Subcutaneous adipose tissue (tissue), 4 donors: ENCODE measurements around the gene C1QL4. TPM values are rescaled to one million over a fixed set of nuclear protein-coding genes. Genes with fewer than 3 reads are reported as not detected.

Experiments
- CTCF ChIP-seq: fragments of 450-650 bp; IDR thresholded peaks from one replicate; pipeline ENCODE4 v1.5.1; 2016; ENCODE audit warnings: low read depth, mild to moderate bottlenecking, control low read depth, antibody characterized with exemption, moderate library complexity
- total RNA-seq, 4 donors: library from RNA; depleted of rRNA; stranded (reverse); fragments of >200 nt; gene quantifications; one replicate each; pipeline ENCODE4 v1.1.0, GENCODE V29; 2016

Gene C1QL4
- total RNA-seq, 4 donors from 2014 or later: not detected

DNA sequence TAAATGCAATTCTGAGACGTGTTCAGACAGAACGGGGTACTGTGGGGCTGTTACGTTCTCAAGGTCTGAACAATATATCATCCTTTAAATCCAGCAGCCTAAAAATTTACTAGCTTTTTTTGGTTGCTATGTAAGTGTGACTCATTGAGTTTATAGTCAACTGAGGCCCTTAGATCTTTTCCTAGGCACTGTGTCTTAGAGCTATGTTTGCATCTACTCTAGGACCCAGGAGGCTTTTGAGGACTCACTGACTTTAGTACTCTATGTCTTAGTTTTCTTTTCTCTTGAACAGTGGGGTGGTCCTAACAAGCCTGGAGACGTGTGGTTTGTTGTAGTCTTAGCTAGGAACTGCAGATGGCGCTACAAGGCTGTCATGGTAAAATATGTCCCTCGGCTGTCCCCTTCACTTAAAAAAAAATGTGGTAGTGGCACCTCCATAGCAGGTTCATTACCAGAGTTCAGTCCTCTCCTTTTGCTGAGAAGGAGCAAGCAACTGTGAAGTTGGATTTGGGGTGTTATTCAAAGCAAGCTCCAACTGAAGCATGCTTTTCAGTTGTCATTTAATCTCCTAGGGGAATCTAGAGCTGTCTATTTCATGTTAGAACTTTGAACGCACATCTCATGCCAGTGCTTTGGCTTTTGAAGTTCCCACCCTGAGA, 21.6 kb upstream of the C1QL4 start:
- TF ChIP-seq CTCF: no peak

- TF ChIP-seq CTCF: no peak
These were observed 20.2 kb upstream of the C1QL4 start for GRCh38 chr12:49357103-49357678.

- no peak for TF ChIP-seq CTCF
These were observed 18.9 kb upstream of the C1QL4 start for GRCh38 chr12:49355913-49356312.

GRCh38 chr12:49352351-49352750, 15.4 kb upstream of the C1QL4 start:
- TF ChIP-seq CTCF: no peak

DNA sequence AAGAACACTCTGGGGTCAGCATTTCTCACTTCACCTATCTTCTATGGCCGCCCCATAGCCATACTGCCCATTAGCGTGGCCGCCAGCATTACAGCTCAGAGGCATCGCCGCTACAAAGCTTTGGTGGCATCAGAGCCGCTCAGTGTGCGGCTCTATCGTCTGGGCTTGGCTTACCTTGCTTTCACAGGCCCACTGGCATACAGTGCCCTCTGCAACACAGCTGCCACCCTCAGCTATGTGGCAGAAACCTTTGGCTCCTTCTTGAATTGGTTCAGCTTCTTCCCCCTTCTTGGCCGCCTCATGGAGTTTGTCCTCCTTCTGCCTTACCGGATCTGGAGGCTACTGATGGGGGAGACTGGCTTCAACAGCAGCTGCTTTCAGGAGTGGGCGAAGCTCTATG, 12.3 kb upstream of the C1QL4 start:
- no peak for TF ChIP-seq CTCF

- no peak for TF ChIP-seq CTCF
These were observed 11.8 kb upstream of the C1QL4 start for GRCh38 chr12:49348781-49349180.

DNA sequence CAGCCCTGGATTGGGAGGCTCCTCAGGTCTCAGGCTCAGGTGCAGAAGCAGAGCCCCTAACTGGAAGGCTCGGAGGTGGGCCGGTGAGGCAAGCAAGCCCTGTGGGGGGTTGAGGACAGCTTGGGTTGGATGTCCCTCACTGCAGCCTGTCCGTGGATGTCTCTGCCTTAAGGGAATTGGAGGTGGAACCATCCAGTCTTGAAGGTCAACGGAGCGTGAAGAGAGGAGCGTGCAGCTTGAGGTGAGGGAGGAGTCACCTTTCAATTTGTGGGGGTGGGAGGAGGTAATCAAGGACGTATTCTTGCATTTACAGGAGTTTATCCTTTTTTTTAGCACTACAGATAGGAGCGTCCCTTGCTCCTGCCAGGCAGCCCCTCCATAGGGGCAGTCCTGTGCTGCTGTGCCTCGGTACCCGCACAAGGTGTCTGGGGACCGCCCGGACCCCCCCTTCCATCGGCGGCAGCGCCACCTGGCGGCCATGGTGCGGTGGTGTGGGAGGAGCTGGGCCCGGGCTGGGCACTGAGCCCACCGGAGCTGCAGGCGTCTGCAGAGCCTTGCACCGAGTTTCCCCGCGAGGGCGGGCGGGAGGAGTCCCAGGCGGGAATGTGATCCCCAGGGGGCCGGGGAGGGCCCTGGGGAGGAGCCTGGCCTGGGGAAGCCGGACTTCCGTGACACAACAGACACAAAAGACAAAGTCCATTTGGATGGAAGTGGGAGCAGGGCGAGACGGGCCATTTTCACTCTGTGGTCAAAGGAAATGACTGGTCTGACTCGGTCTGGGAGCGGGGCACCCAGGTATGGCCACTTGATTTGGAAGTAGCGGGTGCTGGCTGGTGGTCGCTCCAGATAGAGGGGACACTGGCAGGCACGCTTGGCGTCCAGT, 10.6 kb upstream of the C1QL4 start:
- TF ChIP-seq CTCF: no peak
